KMS-11 (cell line): Measurements from ENCODE around the gene FAM47C.
"Not testable (repeated sequence)": the region's sequence is repeated elsewhere in the genome, so short reads cannot be mapped to it uniquely, and the experiment has no call there.

ENCODE experiments used
- H2AFZ ChIP-seq: fragments of 200-600 bp; sonication (generic); 2 replicates; pipeline ENCODE4 v1.6.1; 2016; ENCODE audit warnings: antibody characterized with exemption, mixed run types, low read depth
- H3K27ac ChIP-seq: fragments of 200-600 bp; sonication (generic); 2 replicates; pipeline ENCODE4 v1.6.1; 2016; ENCODE audit warnings: mild to moderate bottlenecking, mixed run types
- H3K27me3 ChIP-seq: fragments of 200-600 bp; sonication (generic); 2 replicates; pipeline ENCODE4 v1.6.1; 2017; ENCODE audit warnings: mild to moderate bottlenecking, low read depth, mixed run types, moderate library complexity; ENCODE audit not compliant: insufficient read depth
- H3K36me3 ChIP-seq: fragments of 200-600 bp; sonication (generic); 2 replicates; pipeline ENCODE4 v1.6.1; 2017; ENCODE audit warnings: mild to moderate bottlenecking, mixed run types; ENCODE audit not compliant: insufficient read depth
- H3K4me1 ChIP-seq: fragments of 200-600 bp; sonication (generic); 2 replicates; pipeline ENCODE4 v1.6.1; 2016; ENCODE audit warnings: mild to moderate bottlenecking, low read depth, mixed run types; ENCODE audit not compliant: poor library complexity, severe bottlenecking
- H3K4me2 ChIP-seq: fragments of 200-600 bp; sonication (generic); 2 replicates; pipeline ENCODE4 v1.7.0; 2016; ENCODE audit warnings: mild to moderate bottlenecking, mixed run types
- H3K4me3 ChIP-seq: fragments of 200-600 bp; sonication (generic); IDR thresholded peaks from 2 replicates; pipeline ENCODE4 v1.6.1; 2017; ENCODE audit warnings: low read depth, low read length, mixed read lengths; ENCODE audit not compliant: insufficient read depth
- H3K79me2 ChIP-seq: fragments of 200-600 bp; sonication (generic); 2 replicates; pipeline ENCODE4 v1.6.1; 2016; ENCODE audit warnings: low read depth, mixed run types; ENCODE audit not compliant: insufficient read depth
- H3K9ac ChIP-seq: fragments of 200-600 bp; sonication (generic); 2 replicates; pipeline ENCODE4 v1.6.1; 2016; ENCODE audit warnings: mild to moderate bottlenecking, mixed run types
- H4K20me1 ChIP-seq: fragments of 200-600 bp; sonication (generic); 2 replicates; pipeline ENCODE4 v1.6.1; 2016; ENCODE audit warnings: mild to moderate bottlenecking, mixed run types; ENCODE audit not compliant: insufficient read depth
- CTCF ChIP-seq: fragments of 200-600 bp; sonication (generic); conservative IDR thresholded peaks from 2 replicates; pipeline ENCODE4 v1.6.1; 2017; ENCODE audit warnings: low read depth, mild to moderate bottlenecking, antibody characterized with exemption, low read length, moderate library complexity, mixed read lengths

FAM47C gene

DNA sequence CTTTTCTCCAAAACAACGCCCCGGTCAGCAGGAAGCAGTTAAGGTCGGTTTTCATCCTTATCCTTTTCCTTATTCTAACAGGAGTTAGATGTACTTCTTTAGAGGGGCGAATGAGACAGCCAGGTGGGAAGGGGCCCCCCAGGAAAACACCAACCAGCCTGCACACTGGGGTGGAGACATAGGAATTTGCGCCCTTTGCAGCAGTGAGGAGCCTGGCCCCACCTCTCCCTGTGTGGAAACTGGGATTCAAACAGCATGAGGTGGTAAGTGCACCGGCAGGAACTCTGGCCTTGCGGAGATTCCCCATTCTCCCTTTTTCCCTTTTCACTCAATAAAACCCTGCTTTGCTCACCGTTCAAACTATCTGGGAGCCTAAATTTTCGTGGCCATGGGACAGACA lies 8.0 kb upstream of the FAM47C start:
- no peak for TF ChIP-seq CTCF
- H3K4me3 ChIP-seq: no peak overlapping the region
- H3K27ac ChIP-seq: no peak overlapping the region
- H3K4me1 ChIP-seq: no peaks in the 10 kb centered on the region
- no peaks in the 10 kb centered on the region for H3K79me2 ChIP-seq
- no peak overlapping the region for H3K9ac ChIP-seq
- H3K27me3 ChIP-seq: no peaks in the 10 kb centered on the region
- H3K4me2 ChIP-seq: no peak overlapping the region
- no peak overlapping the region for H2AFZ ChIP-seq
- no peaks in the 10 kb centered on the region for H3K36me3 ChIP-seq
- H4K20me1 ChIP-seq: no peaks in the 10 kb centered on the region

- no peaks in the 10 kb centered on the region for H3K4me1 ChIP-seq
- H3K27ac ChIP-seq: no peak overlapping the region
- H3K36me3 ChIP-seq: no peaks in the 10 kb centered on the region
- no peaks in the 10 kb centered on the region for H3K79me2 ChIP-seq
- H2AFZ ChIP-seq: no peak overlapping the region
- H3K9ac ChIP-seq: no peak overlapping the region
- no peaks in the 10 kb centered on the region for H3K27me3 ChIP-seq
- H4K20me1 ChIP-seq: no peaks in the 10 kb centered on the region
- TF ChIP-seq CTCF: no peak
- H3K4me3 ChIP-seq: no peak overlapping the region
- no peak overlapping the region for H3K4me2 ChIP-seq
Observed at GRCh38 chrX:37010496-37010895, 2.3 kb downstream of the FAM47C start.

GRCh38 chrX:37034260-37034659 lies 26.1 kb downstream of the FAM47C start:
- not testable (repeated sequence) for H3K9ac ChIP-seq, H3K4me2 ChIP-seq, H3K27me3 ChIP-seq, H3K4me1 ChIP-seq, H3K79me2 ChIP-seq, H3K36me3 ChIP-seq, H2AFZ ChIP-seq, H3K4me3 ChIP-seq, H4K20me1 ChIP-seq, H3K27ac ChIP-seq

DNA sequence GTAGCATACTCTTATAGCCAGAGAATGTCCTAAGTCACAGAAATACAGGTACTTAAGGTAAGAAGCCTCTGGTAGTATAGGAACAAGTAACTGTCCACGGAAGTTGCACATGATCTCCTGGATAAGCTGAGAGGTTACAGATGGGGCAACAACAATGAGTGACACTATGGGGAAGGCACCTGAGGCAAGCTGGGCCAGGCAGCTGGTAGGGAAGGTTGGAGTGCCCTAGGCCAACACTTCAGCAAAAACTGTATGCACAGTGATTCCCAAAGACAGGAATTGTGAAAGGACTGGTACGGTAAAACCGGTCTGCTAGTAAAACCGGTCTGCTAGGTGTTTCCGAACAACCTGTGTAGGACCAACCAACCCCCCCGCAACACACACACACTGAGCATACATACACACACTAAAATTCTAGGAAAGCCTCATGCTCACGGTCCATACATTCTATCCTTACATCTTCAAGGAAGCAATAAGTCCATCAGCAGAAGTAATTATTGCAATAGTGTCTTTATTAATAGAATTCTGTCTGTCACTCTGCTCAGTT lies 28.6 kb downstream of the FAM47C start:
- H3K4me2 ChIP-seq, H3K27ac ChIP-seq, H3K9ac ChIP-seq, H3K79me2 ChIP-seq, H3K4me3 ChIP-seq, H4K20me1 ChIP-seq, H3K36me3 ChIP-seq, H2AFZ ChIP-seq, H3K4me1 ChIP-seq, H3K27me3 ChIP-seq: not testable (repeated sequence)

DNA sequence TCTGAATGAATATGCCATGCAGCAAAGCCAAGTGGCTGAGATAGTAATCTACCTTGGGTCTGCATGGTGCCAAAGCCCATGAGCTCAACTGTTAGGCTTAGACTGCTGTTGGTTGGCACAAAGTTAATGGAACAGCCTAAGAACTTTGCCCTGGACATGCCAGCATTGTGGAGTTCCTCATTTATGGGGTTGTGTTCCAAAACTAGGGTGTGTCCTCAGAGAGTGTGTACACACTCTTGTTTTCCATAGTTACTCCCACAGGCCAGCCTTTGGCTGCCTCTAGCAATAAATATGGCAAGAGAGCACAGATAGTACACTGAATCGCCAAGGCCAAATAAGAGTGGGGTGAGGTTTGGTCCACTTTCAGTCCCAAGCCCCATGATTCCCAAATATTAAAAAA lies 30.6 kb downstream of the FAM47C start:
- H3K4me1 ChIP-seq, H3K27me3 ChIP-seq, H3K4me2 ChIP-seq: not testable (repeated sequence)

DNA sequence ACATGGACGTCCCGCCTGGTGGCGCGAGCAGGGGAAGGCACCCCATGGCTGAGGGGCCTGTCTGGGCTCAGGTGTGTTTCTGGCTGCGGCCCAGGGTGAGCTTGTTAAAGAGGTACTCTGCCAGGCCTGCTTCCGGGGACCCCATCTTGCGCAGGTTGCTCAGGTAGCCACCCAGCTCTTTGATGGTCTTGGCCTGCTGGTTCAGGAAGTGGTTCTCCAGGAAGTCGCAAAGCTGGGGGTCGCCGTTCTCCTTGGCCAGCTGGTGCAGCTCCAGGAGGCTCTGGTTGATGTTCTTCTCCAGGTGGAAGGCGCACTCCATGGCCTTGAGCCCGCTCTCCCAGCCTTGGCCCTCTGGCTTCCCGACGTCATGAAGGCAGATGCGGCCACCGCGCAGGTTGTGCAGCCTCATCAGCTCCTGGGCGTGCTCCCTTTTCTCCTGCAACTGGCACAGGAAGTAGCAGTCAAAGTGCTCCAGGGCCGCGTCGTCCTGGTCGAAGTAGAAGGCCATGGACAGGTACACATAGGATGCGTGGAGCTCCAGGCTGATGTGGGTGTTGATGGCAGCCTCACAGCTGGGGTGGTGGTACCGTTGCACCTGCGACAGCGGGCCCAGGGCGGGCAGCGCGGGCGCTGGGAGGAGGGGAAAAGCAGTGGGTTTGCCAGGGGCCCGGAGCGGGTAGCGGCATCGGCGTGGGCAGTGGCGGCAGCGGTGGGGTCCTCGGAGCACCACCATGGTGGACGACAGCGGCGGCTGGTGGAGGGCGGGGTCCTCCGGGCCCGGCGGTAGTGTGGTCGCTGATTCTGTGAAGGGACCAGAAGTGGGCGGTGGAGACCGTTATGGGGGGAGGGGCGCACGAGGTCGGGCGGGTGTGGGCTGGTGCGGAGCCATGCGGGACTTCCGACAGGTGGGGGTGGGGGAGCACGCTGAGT lies 35.1 kb downstream of the FAM47C start:
- H3K4me2 ChIP-seq, H3K9ac ChIP-seq, H3K4me3 ChIP-seq, H3K27ac ChIP-seq, H3K79me2 ChIP-seq, H3K4me1 ChIP-seq, H3K36me3 ChIP-seq, H2AFZ ChIP-seq, H4K20me1 ChIP-seq, H3K27me3 ChIP-seq: not testable (repeated sequence)

More for the DNA sequence above, 30.6 kb downstream of the FAM47C start:
- H4K20me1 ChIP-seq, H2AFZ ChIP-seq, H3K9ac ChIP-seq, H3K27ac ChIP-seq, H3K79me2 ChIP-seq, H3K36me3 ChIP-seq, H3K4me3 ChIP-seq: not testable (repeated sequence)
